ENCODE results near the gene MGME1. TPM values are rescaled to one million over a fixed set of nuclear protein-coding genes. Genes with fewer than 3 reads are reported as not detected.

MGME1 gene
- total RNA-seq, 1 experiment from 2014 or later = 56.0 TPM

- TF ChIP-seq SMAD3 (CRISPR knock-in tag; IDR thresholded peaks at IDR 0.05; ENCODE audit: borderline replicate concordance) (no peak), CDX4 (CRISPR knock-in tag; IDR thresholded peaks at IDR 0.05; ENCODE audit: borderline replicate concordance) (no peak), FOXP1 (CRISPR knock-in tag; IDR thresholded peaks at IDR 0.05; ENCODE audit: borderline replicate concordance) (peak; percentile 70; the same call in 1 of the 2 replicates)
Observed at GRCh38 chr20:17940224-17940971, 28.4 kb upstream of the MGME1 start (continued).

GRCh38 chr20:17941087-17941825 is 27.6 kb upstream of the MGME1 start:
- Mint-ChIP-seq H3K27ac (peak overlapping the region; percentile 98), H3K4me1 (peaks cover 59% of the 10 kb centered on the region), H3K9me3 (no peaks in the 10 kb centered on the region), H3K4me3 (no peak overlapping the region), H3K27me3 (ENCODE audit: low read depth) (no peaks in the 10 kb centered on the region; the same call in 1 of the 2 replicates), H3K36me3 (peaks cover 51% of the 10 kb centered on the region)
- no peak for ATAC-seq
- DNase-seq (ENCODE audit: low spot score) = no peak
- TF ChIP-seq NFYB (CRISPR knock-in tag; conservative IDR thresholded peaks at IDR 0.05; ENCODE audit: low read depth) (no peak), ZNF219 (CRISPR knock-in tag; IDR thresholded peaks at IDR 0.05; ENCODE audit: borderline replicate concordance) (no peak), ZNF396 (CRISPR knock-in tag; IDR thresholded peaks at IDR 0.05; ENCODE audit: borderline replicate concordance) (no peak), NFATC4 (CRISPR knock-in tag; IDR thresholded peaks at IDR 0.05) (0 out of 2 replicates have a peak, but pooled peaks have one; percentile 53), ZNF512 (CRISPR knock-in tag; IDR thresholded peaks at IDR 0.05; ENCODE audit: borderline replicate concordance) (no peak), GABPB1 (CRISPR knock-in tag; IDR thresholded peaks at IDR 0.05) (peak; percentile 17; the same call in 1 of the 2 replicates), TEAD4 (CRISPR knock-in tag; IDR thresholded peaks at IDR 0.05) (no peak), SMAD3 (CRISPR knock-in tag; IDR thresholded peaks at IDR 0.05; ENCODE audit: borderline replicate concordance) (no peak), ZBTB21 (CRISPR knock-in tag; IDR thresholded peaks at IDR 0.05; ENCODE audit: borderline replicate concordance) (no peak), NR1H2 (CRISPR knock-in tag; IDR thresholded peaks at IDR 0.05) (no peak)
- ChIA-PET CTCF (interaction anchor here (3.0 kb wide), 1 partner anchor 46 kb away, joined by 27 read pairs; no protein-coding TSS in a partner anchor), POLR2A (no interaction called here)

GRCh38 chr20:17941826-17942196 is 27.0 kb upstream of the MGME1 start:
- ChIA-PET CTCF (no interaction called here), POLR2A (no interaction called here)
- ATAC-seq = no peak
- no peak for TF ChIP-seq PREB (CRISPR knock-in tag; IDR thresholded peaks at IDR 0.05; ENCODE audit: borderline replicate concordance)
- Mint-ChIP-seq H3K4me3 (no peak overlapping the region), H3K27me3 (ENCODE audit: low read depth) (no peaks in the 10 kb centered on the region), H3K36me3 (peaks cover 56% of the 10 kb centered on the region), H3K4me1 (peaks cover 53% of the 10 kb centered on the region), H3K9me3 (no peaks in the 10 kb centered on the region), H3K27ac (peak overlapping the region; percentile 98; the same call in 1 of the 2 replicates)
- no peak for DNase-seq (ENCODE audit: low spot score)

GRCh38 chr20:17943343-17943742 is 25.5 kb upstream of the MGME1 start:
- H3K4me3 Mint-ChIP-seq = no peak overlapping the region
- ChIA-PET CTCF (no interaction called here), POLR2A (no interaction called here)
- peaks cover 72% of the 10 kb centered on the region for H3K36me3 Mint-ChIP-seq
- peaks cover 40% of the 10 kb centered on the region for H3K4me1 Mint-ChIP-seq
- H3K9me3 Mint-ChIP-seq = no peaks in the 10 kb centered on the region
- no peak for DNase-seq (ENCODE audit: low spot score)
- TF ChIP-seq NFATC4 (CRISPR knock-in tag; IDR thresholded peaks at IDR 0.05) = no peak
- no peak for TF ChIP-seq CTCF (IDR thresholded peaks at IDR 0.05)
- no peak for TF ChIP-seq NR3C1 (CRISPR knock-in tag; conservative IDR thresholded peaks at IDR 0.05; ENCODE audit: low read depth)
- no peak for TF ChIP-seq TCF7 (CRISPR knock-in tag; IDR thresholded peaks at IDR 0.05; ENCODE audit: low read depth)
- TF ChIP-seq ZNF219 (CRISPR knock-in tag; IDR thresholded peaks at IDR 0.05; ENCODE audit: borderline replicate concordance) = no peak
- no peak for TF ChIP-seq JUN (CRISPR knock-in tag; IDR thresholded peaks at IDR 0.05)
- TF ChIP-seq HMGA2 (CRISPR knock-in tag; IDR thresholded peaks at IDR 0.05) = no peak
- no peak for TF ChIP-seq ATF1 (CRISPR knock-in tag; IDR thresholded peaks at IDR 0.05)
- no peak for ATAC-seq
- H3K27ac Mint-ChIP-seq = 0 out of 2 replicates have a peak overlapping the region, but pooled peaks have one; percentile 2
- no peaks in the 10 kb centered on the region for H3K27me3 Mint-ChIP-seq (ENCODE audit: low read depth)
